K562 (cell line): ENCODE measurements around the gene TTC13. TPM values are rescaled to one million over a fixed set of nuclear protein-coding genes. Genes with fewer than 3 reads are reported as not detected.

Experiments
- ATAC-seq: fragments of 200-7000 bp; cut with Tn5 transposase; 3 replicates; pipeline ENCODE4 v1.9.1; 2020; ENCODE audit warnings: moderate library complexity
- BruUV-seq: library from RNA; stranded (reverse); fragments of 400-500 nt; replicated peaks from 2 replicates; lab custom pipeline; 2021; lab: Mats Ljungman, UMichigan
- CTCF ChIA-PET: fragments of 300-600 bp; formaldehyde crosslinking; extraction: SDS; loops from one replicate; lab custom pipeline; 2021; ENCODE audit warnings: low intra/inter-chr PET ratio; lab: Yijun Ruan, JAX
- POLR2A ChIA-PET: fragments of 300-600, 350-650 bp; sonication (Branson Sonifier 250); formaldehyde crosslinking; extraction: SDS; loops from one replicate; lab custom pipeline; 2021; ENCODE audit warnings: antibody characterized with exemption, inconsistent platforms; lab: Yijun Ruan, JAX
- DNase-seq, 4 experiments: peaks; one replicate each; pipeline versions ENCODE4 v3.0.0 to v3.0.0-alpha.2; 2011 to 2018; ENCODE audit warnings: low spot score in 3 of 4, mixed read lengths in 3 of 4; ENCODE audit errors: extremely low read depth in 1 of 4
- FAIRE-seq: peaks from 2 replicates; lab custom pipeline; 2011; peaks lifted over from hg19 to GRCh38; lab: Jason Lieb, UNC
- H2AFZ ChIP-seq: 2 replicates; pipeline ENCODE4 v1.6.0; 2011; ENCODE audit warnings: low read depth, low read length, control low read depth, inconsistent platforms
- H3K27ac ChIP-seq: fragments of 200-600 bp; 3 replicates; pipeline ENCODE4 v1.8.0; 2011; ENCODE audit warnings: low read depth, mild to moderate bottlenecking, control low read depth, inconsistent platforms, low read length, moderate library complexity, mixed read lengths; ENCODE audit errors: extremely low read depth
- H3K27me3 ChIP-seq, 2 experiments: fragments of 300-600 bp in 1 of 2; 2 replicates in 1 of 2; 3 replicates in 1 of 2; pipeline versions ENCODE4 v1.6.0 to v1.8.0; 2011; ENCODE audit warnings: inconsistent platforms in 2 of 2, low read length in 2 of 2, mild to moderate bottlenecking in 1 of 2, mixed read lengths in 1 of 2, moderate library complexity in 1 of 2; ENCODE audit not compliant: control insufficient read depth in 2 of 2, insufficient read depth in 2 of 2
- H3K36me3 ChIP-seq: fragments of 300-600 bp; 3 replicates; pipeline ENCODE4 v1.8.0; 2011; ENCODE audit warnings: mild to moderate bottlenecking, low read length, inconsistent platforms; ENCODE audit not compliant: control insufficient read depth, insufficient read depth
- H3K4me1 ChIP-seq, 2 experiments: fragments of 200-600 bp in 1 of 2; replicated peaks in 1 of 2; 2 replicates in 1 of 2; 3 replicates in 1 of 2; pipeline versions ENCODE4 v1.5.1 to v1.8.0; 2011; ENCODE audit warnings: inconsistent platforms in 2 of 2, low read length in 2 of 2, mild to moderate bottlenecking in 1 of 2, mixed read lengths in 1 of 2, moderate library complexity in 1 of 2; ENCODE audit not compliant: control insufficient read depth in 2 of 2, insufficient read depth in 2 of 2
- H3K4me2 ChIP-seq: 2 replicates; pipeline ENCODE4 v1.6.1; 2011; ENCODE audit warnings: low read length, control low read depth, inconsistent platforms, mixed read lengths; ENCODE audit not compliant: insufficient read depth
- H3K4me3 ChIP-seq: fragments of 200-600 bp; sonication (generic), shearing (Covaris generic); 2 replicates; pipeline ENCODE4 v1.5.1; 2016; ENCODE audit warnings: control low read depth, inconsistent platforms
- H3K79me2 ChIP-seq: fragments of 200-600 bp; 3 replicates; pipeline ENCODE4 v1.8.0; 2011; ENCODE audit warnings: low read length, inconsistent platforms; ENCODE audit not compliant: control insufficient read depth, insufficient read depth
- H3K9ac ChIP-seq, 2 experiments: 2 replicates each; pipeline versions ENCODE4 v1.6.0 to v1.6.1; 2011; ENCODE audit warnings: low read depth in 2 of 2, low read length in 2 of 2, control low read depth in 1 of 2, inconsistent platforms in 1 of 2, mild to moderate bottlenecking in 1 of 2, mixed read lengths in 1 of 2; ENCODE audit not compliant: insufficient read depth in 1 of 2
- H3K9me1 ChIP-seq: one replicate; pipeline ENCODE4 v1.6.0; 2011; ENCODE audit warnings: inconsistent platforms, mild to moderate bottlenecking, low read length, moderate library complexity; ENCODE audit not compliant: control insufficient read depth, insufficient read depth
- H3K9me3 ChIP-seq: replicated peaks from 2 replicates; pipeline ENCODE4 v1.5.1; 2011; ENCODE audit warnings: low read depth, low read length, inconsistent platforms; ENCODE audit not compliant: control insufficient read depth, insufficient read depth
- H4K20me1 ChIP-seq: replicated peaks from 2 replicates; pipeline ENCODE4 v1.6.1; 2011; ENCODE audit warnings: low read length, inconsistent platforms, mixed read lengths; ENCODE audit not compliant: control insufficient read depth, insufficient read depth
- BMI1 ChIP-seq: fragments of 150-350 bp; IDR thresholded peaks from 2 replicates; pipeline ENCODE4 v1.6.1; 2014; ENCODE audit warnings: low read length
- BRD9 ChIP-seq: fragments of 450-650 bp; IDR thresholded peaks from 2 replicates; pipeline ENCODE4 v1.6.1; 2018; ENCODE audit warnings: low read depth; ENCODE audit not compliant: partially characterized antibody
- C11orf30 ChIP-seq: fragments of 450-650 bp; IDR thresholded peaks from 2 replicates; pipeline ENCODE4 v1.6.1; 2016; ENCODE audit warnings: low read depth, mild to moderate bottlenecking
- CHCHD3 ChIP-seq: fragments of 250-450 bp; sonication (Bioruptor Pico); IDR thresholded peaks from 2 replicates; pipeline ENCODE4 v2.1.2; 2022; ENCODE audit warnings: mild to moderate bottlenecking
- ERF ChIP-seq: fragments of 450-650 bp; formaldehyde crosslinking; IDR thresholded peaks from 2 replicates; pipeline ENCODE4 v1.4.0; 2020; ENCODE audit warnings: mild to moderate bottlenecking, mixed read lengths
- NCOA1 ChIP-seq: fragments of 450-650 bp; IDR thresholded peaks from 2 replicates; pipeline ENCODE4 v1.6.1; 2016; ENCODE audit warnings: low read depth
- NCOA6 ChIP-seq: fragments of 450-650 bp; IDR thresholded peaks from 2 replicates; pipeline ENCODE4 v1.6.1; 2017; ENCODE audit warnings: mild to moderate bottlenecking
- ZNF76 ChIP-seq: fragments of 250-450 bp; sonication (Bioruptor Pico); IDR thresholded peaks from 2 replicates; pipeline ENCODE4 v1.4.0; 2020; ENCODE audit warnings: mild to moderate bottlenecking, moderate library complexity, borderline replicate concordance
- WGBS: fragments of 100-300 bp; shearing (Covaris generic); methylation state at CpG from one replicate; pipeline ENCODE4 v1.1.6; 2016; ENCODE audit warnings: low coverage, mixed read lengths; ENCODE audit not compliant: insufficient coverage; ENCODE audit errors: missing lambda C conversion rate; 5-methylcytosine and 5-hydroxymethylcytosine counted together
- in situ Hi-C: fragments of 300-500 bp; cut with MboI; formaldehyde crosslinking; loops from 4 replicates; pipeline ENCODE4 v1.15.0; 2018; ENCODE audit warnings: inconsistent platforms, mixed read lengths
- intact Hi-C: fragments of 100-400 bp; cut with micrococcal nuclease; formaldehyde crosslinking; loops from 2 replicates; pipeline ENCODE4 v1.14.2; 2022
- polyA plus RNA-seq, 8 experiments: library from polyadenylated mRNA; depleted of rRNA in 4 of 8; stranded (reverse) in 5 of 8; unstranded in 3 of 8; fragments of >200 nt; fragmentation: Nextera tagmentation in 2 of 8; fragmentation: Illumina TruSeq in 1 of 8; extraction: Ambion mirVana in 2 of 8; extraction: Trizol in 1 of 8; gene quantifications; 2 replicates each; pipeline versions ENCODE4 v1.2.1 to v1.2.3, GENCODE V29; 2011 to 2014; ENCODE audit warnings: inconsistent platforms in 1 of 8, missing spikeins in 1 of 8
- total RNA-seq, 7 experiments: library from RNA; depleted of rRNA in 6 of 7; stranded (reverse); fragments of >200 nt in 6 of 7; fragmentation: Illumina TruSeq in 2 of 7; extraction: Trizol in 2 of 7; gene quantifications; 2 replicates each; pipeline versions ENCODE4 v1.2.1 to v1.2.3, GENCODE V29; 2011 to 2021; ENCODE audit warnings: low replicate concordance in 1 of 7
- TF ChIP-seq, protein P1 (sequence below): fragments of 150-350 bp; conservative IDR thresholded peaks from 2 replicates; pipeline ENCODE4 v1.6.1; 2014; ENCODE audit warnings: low read length
- TF ChIP-seq, protein P2 (sequence below): fragments of 250-450 bp; sonication (Bioruptor Pico); IDR thresholded peaks from 2 replicates; pipeline ENCODE4 v1.8.0; 2021; ENCODE audit warnings: moderate library complexity, mild to moderate bottlenecking, inconsistent platforms
- TF ChIP-seq, protein P3 (sequence below): sonication (generic); formaldehyde crosslinking; IDR thresholded peaks from 2 replicates; pipeline ENCODE4 v1.8.0; 2022; ENCODE audit warnings: mild to moderate bottlenecking, missing genetic modification reagents
- TF ChIP-seq, protein P4 (sequence below): fragments of 200-800 bp; sonication (Bioruptor generic); IDR thresholded peaks from 2 replicates; pipeline ENCODE4 v1.6.1; 2017; ENCODE audit warnings: missing genetic modification characterization, missing compliant biosample characterization

The TTC13 gene
- total and polyA plus RNA-seq, 9 of the 15 experiments (the other 6 are each of a cell fraction or from before 2014, with no cell fraction given) = 1.7 to 13.8 (median 9.6) TPM

DNA sequence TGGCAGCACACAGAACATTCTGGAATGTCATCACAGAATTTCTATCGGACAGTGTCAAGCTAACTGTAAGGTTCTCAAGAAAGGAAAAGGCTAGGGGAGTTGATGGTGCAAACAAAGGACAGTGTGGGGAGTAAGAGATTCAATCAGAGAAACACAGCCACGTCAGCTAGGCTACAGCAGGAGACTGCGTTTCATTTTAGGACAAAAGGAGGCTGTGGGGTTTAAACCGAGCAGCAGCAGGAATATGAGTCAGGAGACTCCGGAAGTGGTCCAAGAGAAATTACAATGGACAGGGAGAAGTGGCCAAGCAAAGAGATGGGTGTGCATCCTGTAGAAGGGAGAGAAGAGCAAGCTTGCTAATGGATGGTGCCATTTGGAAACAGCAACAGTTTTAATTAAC lies 72.9 kb downstream of the TTC13 start:
- peaks cover 0 to 5% of the 10 kb centered on the region in 2 experiments; a peak in 1 of 5 replicates for H3K27me3 ChIP-seq
- ChIA-PET CTCF (no interaction called here), POLR2A (interaction anchor here (1.1 to 4.1 kb wide), 3 partner anchors 10 to 33 kb away, joined by 3 to 17 read pairs (median 3); no protein-coding TSS in a partner anchor)
- no TSS peak for BruUV-seq
- no peaks in the 10 kb centered on the region for H4K20me1 ChIP-seq
- peaks cover 4% of the 10 kb centered on the region; the same call in 2 of the 3 replicates for H3K36me3 ChIP-seq
- ATAC-seq (no peak), DNase-seq (no peak), FAIRE-seq (no peak)
- H3K27ac ChIP-seq = no peak overlapping the region
- in situ Hi-C loops = no loop called here
- TF ChIP-seq C11orf30 (no peak), CHCHD3 (CRISPR knock-in tag) (no peak), NCOA6 (no peak), NCOA1 (no peak), BRD9 (no peak), ZNF76 (no peak), ERF (CRISPR knock-in tag) (no peak), BMI1 (no peak)
- TF ChIP-seq, protein P1, sequence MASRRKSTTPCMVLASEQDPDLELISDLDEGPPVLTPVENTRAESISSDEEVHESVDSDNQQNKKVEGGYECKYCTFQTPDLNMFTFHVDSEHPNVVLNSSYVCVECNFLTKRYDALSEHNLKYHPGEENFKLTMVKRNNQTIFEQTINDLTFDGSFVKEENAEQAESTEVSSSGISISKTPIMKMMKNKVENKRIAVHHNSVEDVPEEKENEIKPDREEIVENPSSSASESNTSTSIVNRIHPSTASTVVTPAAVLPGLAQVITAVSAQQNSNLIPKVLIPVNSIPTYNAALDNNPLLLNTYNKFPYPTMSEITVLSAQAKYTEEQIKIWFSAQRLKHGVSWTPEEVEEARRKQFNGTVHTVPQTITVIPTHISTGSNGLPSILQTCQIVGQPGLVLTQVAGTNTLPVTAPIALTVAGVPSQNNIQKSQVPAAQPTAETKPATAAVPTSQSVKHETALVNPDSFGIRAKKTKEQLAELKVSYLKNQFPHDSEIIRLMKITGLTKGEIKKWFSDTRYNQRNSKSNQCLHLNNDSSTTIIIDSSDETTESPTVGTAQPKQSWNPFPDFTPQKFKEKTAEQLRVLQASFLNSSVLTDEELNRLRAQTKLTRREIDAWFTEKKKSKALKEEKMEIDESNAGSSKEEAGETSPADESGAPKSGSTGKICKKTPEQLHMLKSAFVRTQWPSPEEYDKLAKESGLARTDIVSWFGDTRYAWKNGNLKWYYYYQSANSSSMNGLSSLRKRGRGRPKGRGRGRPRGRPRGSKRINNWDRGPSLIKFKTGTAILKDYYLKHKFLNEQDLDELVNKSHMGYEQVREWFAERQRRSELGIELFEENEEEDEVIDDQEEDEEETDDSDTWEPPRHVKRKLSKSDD = no peak
- TF ChIP-seq, protein P2, sequence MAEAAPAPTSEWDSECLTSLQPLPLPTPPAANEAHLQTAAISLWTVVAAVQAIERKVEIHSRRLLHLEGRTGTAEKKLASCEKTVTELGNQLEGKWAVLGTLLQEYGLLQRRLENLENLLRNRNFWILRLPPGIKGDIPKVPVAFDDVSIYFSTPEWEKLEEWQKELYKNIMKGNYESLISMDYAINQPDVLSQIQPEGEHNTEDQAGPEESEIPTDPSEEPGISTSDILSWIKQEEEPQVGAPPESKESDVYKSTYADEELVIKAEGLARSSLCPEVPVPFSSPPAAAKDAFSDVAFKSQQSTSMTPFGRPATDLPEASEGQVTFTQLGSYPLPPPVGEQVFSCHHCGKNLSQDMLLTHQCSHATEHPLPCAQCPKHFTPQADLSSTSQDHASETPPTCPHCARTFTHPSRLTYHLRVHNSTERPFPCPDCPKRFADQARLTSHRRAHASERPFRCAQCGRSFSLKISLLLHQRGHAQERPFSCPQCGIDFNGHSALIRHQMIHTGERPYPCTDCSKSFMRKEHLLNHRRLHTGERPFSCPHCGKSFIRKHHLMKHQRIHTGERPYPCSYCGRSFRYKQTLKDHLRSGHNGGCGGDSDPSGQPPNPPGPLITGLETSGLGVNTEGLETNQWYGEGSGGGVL = no peak
- TF ChIP-seq, protein P3, sequence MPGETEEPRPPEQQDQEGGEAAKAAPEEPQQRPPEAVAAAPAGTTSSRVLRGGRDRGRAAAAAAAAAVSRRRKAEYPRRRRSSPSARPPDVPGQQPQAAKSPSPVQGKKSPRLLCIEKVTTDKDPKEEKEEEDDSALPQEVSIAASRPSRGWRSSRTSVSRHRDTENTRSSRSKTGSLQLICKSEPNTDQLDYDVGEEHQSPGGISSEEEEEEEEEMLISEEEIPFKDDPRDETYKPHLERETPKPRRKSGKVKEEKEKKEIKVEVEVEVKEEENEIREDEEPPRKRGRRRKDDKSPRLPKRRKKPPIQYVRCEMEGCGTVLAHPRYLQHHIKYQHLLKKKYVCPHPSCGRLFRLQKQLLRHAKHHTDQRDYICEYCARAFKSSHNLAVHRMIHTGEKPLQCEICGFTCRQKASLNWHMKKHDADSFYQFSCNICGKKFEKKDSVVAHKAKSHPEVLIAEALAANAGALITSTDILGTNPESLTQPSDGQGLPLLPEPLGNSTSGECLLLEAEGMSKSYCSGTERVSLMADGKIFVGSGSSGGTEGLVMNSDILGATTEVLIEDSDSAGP = no peak
- TF ChIP-seq, protein P4, sequence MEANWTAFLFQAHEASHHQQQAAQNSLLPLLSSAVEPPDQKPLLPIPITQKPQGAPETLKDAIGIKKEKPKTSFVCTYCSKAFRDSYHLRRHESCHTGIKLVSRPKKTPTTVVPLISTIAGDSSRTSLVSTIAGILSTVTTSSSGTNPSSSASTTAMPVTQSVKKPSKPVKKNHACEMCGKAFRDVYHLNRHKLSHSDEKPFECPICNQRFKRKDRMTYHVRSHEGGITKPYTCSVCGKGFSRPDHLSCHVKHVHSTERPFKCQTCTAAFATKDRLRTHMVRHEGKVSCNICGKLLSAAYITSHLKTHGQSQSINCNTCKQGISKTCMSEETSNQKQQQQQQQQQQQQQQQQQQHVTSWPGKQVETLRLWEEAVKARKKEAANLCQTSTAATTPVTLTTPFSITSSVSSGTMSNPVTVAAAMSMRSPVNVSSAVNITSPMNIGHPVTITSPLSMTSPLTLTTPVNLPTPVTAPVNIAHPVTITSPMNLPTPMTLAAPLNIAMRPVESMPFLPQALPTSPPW (CRISPR knock-in tag) = no peak
- no peaks in the 10 kb centered on the region for H3K9me3 ChIP-seq
- peaks cover 0 to 4% of the 10 kb centered on the region in 2 experiments; a peak in 1 of 5 replicates for H3K4me1 ChIP-seq
- 53% methylated on average over 5 of the region's 5 CpGs for WGBS
- H3K4me2 ChIP-seq = no peak overlapping the region
- no peaks in the 10 kb centered on the region for H3K79me2 ChIP-seq
- H3K9ac ChIP-seq = no peak overlapping the region
- intact Hi-C loops = no loop called here
- no peak overlapping the region for H2AFZ ChIP-seq
- no peak overlapping the region for H3K4me3 ChIP-seq
- no peaks in the 10 kb centered on the region for H3K9me1 ChIP-seq
